Fibroblast of skin of scalp (primary cell): ENCODE data around the gene ZNF618.

Experiments
- DNase-seq: peaks from one replicate; pipeline ENCODE4 v3.0.0-alpha.2; 2013

Gene ZNF618

GRCh38 chr9:113958556-113958955 is 82.4 kb downstream of the ZNF618 start:
- DNase-seq, result no peak

- DNase-seq, result no peak
Measured at GRCh38 chr9:113960768-113961167, 84.7 kb downstream of the ZNF618 start.

GRCh38 chr9:113962396-113962795 is 86.3 kb downstream of the ZNF618 start:
- no peak for DNase-seq

GRCh38 chr9:113963017-113963620 is 87.0 kb downstream of the ZNF618 start:
- DNase-seq, result peak; percentile 47

- DNase-seq, result no peak
Measured at GRCh38 chr9:113963696-113964494, 87.8 kb downstream of the ZNF618 start.

- peak; percentile 48 for DNase-seq
Measured at GRCh38 chr9:113964495-113965170, 88.5 kb downstream of the ZNF618 start.

GRCh38 chr9:113966394-113966793 is 90.3 kb downstream of the ZNF618 start:
- no peak for DNase-seq

- DNase-seq, result no peak
Measured at GRCh38 chr9:113967380-113967779, 91.3 kb downstream of the ZNF618 start.

GRCh38 chr9:113969343-113969742 is 93.2 kb downstream of the ZNF618 start:
- DNase-seq, result no peak

GRCh38 chr9:113973226-113973625 is 97.1 kb downstream of the ZNF618 start:
- no peak for DNase-seq

GRCh38 chr9:113973963-113974413 is 97.9 kb downstream of the ZNF618 start:
- peak; percentile 32 for DNase-seq

- DNase-seq, result no peak
Measured at GRCh38 chr9:113976915-113977314, 100.8 kb downstream of the ZNF618 start.

GRCh38 chr9:113978725-113979342 is 102.7 kb downstream of the ZNF618 start:
- DNase-seq, result peak; percentile 56

GRCh38 chr9:113979343-113980127 is 103.4 kb downstream of the ZNF618 start:
- DNase-seq, result peak; percentile 58

GRCh38 chr9:113984639-113985380 is 108.7 kb downstream of the ZNF618 start:
- no peak for DNase-seq

- peak; percentile 33 for DNase-seq
Measured at GRCh38 chr9:113985968-113986585, 110.0 kb downstream of the ZNF618 start.

- DNase-seq, result no peak
Measured at GRCh38 chr9:113986931-113987330, 110.8 kb downstream of the ZNF618 start.

GRCh38 chr9:113987526-113987925 is 111.4 kb downstream of the ZNF618 start:
- DNase-seq, result no peak

GRCh38 chr9:113988385-113989016 is 112.4 kb downstream of the ZNF618 start:
- DNase-seq, result no peak

GRCh38 chr9:113989017-113989713 is 113.1 kb downstream of the ZNF618 start:
- DNase-seq, result no peak
